HG02588 (cell line): ENCODE results near the gene AFG3L2.
"Not testable (repeated sequence)": the region's sequence is repeated elsewhere in the genome, so short reads cannot be mapped to it uniquely, and the experiment has no call there.

Experiments
- ATAC-seq: cut with Tn5 transposase; IDR thresholded peaks from one replicate; pipeline ENCODE4 v1.9.1; 2021; ENCODE audit warnings: mild to moderate bottlenecking, moderate library complexity; ENCODE audit not compliant: unreplicated experiment

The AFG3L2 gene

GRCh38 chr18:12397793-12398192, 20.8 kb upstream of the AFG3L2 start:
- no peak for ATAC-seq

DNA sequence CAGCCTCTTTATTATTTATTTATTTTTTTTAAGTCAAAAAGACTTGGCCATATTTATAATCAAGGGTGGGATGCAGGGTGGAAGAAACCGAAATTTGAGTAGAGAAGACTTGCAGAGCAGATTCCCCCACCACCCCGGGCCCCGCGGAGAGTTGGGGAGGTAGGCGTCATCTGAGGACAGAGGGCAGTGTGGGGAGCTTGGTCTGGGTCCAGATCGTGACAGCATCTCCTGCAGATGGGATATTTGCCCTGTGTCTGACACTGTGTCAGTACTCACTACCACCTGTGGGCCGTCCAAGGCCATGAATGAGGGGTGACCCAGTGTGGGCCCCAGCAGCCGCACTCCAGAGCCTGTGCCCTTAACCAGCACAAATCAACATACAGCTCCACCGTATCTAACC, 20.2 kb upstream of the AFG3L2 start:
- no peak for ATAC-seq

- ATAC-seq: no peak
Observed at GRCh38 chr18:12394428-12394827, 17.4 kb upstream of the AFG3L2 start.

DNA sequence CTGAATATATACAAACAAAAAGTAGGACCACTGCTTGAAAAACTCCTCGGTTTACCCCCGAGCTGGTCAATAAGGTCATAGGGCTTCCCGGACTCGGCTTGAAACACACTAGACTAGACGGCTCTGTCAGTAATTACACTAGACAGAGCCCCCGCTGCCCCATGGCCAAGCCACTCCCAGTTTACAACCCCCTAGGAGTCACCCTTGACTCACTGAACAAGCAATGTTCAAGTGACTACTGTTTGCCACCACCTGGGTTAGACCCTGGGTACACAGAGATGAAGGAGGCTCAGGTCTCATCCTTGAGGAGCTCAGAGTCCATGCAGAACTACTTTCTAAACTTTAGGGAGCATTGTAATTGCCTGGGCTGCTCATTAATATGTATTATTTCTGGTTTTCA, 17.0 kb upstream of the AFG3L2 start:
- ATAC-seq: no peak

DNA sequence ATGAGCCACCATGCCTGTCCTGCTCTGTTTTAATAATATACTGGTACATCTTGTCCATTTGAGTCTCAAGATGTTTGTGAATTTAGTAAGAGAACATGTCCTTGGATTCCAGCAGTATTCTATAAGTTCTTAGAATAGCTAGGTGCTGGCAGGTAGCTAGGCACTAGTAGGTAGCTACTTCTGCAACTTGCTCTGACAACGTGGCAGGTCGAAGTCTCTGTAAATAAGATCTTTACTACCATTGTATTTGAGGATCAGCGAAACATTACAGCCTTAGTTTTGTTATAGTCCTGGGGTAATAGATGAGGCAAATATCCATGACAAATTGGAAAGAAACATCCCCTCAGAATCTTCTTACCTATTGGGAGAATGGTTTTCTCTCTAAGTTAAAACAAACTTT, 16.5 kb upstream of the AFG3L2 start:
- ATAC-seq: no peak

GRCh38 chr18:12391487-12392165, 14.6 kb upstream of the AFG3L2 start:
- ATAC-seq: no peak

- no peak for ATAC-seq
Observed at GRCh38 chr18:12388442-12388841, 11.4 kb upstream of the AFG3L2 start.

DNA sequence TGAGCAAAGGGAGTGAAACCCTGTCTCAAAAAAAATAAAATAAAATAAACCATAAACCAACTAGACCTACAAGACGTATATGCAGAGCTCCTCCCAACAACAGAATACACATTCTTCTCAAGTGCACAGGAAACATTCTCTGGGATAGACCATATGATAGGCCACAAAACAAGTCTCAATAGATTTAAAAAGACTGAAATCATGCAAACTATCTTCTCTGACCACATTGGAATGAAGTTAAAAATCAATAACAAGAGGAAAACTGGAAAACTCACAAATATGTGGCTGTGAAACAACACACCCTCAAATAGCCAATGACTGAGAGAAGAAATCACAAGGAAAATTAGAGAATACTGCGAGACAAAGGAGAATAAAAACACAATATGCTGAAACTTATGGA, 7.2 kb upstream of the AFG3L2 start:
- ATAC-seq: no peak

DNA sequence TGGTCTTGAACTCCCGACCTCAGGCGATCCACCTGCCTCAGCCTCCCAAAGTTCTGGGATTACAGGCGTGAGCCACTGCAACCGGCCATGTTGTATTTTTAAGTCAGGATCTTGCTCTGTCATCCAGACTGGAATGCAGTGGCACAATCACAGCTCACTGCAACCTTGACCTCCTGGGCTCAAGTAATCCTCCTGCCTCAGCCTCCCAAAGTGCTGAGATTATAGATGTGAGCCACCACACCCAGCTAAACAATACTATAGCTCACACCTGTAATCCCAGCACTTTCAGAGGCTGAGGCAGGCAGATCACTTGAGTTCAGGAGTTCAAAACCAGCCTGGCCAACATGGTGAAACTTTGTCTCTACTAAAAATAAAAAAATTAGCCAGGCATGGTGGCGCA, 6.7 kb upstream of the AFG3L2 start:
- ATAC-seq: not testable (repeated sequence)

DNA sequence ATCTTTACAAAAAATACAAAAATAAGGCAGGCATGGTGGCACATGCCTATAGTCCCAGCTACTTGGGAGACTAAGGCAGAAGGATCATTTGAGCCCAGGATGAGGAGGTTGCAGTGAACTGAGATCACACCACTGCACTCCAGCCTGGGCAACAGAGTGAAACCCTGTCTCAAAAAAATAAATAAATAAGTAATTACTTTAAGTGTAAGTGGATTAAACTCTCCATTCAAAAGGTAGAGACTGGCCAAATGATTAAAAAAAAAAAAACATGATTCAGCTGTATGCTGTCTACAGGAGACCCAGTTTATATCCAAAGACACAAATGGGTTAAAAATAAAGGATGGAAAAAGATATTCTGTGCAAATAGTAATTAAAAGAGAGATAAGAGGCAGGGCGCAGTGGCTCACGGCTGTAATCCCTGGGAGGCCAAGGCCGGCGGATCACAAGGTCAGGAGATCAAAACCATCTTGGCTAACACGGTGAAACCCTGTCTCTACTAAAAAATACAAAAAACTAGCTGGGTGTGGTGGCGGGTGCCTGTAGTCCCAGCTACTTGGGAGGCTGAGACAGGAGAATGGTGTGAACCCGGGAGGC, 5.3 kb upstream of the AFG3L2 start:
- ATAC-seq: not testable (repeated sequence)

GRCh38 chr18:12378198-12378558, 1.2 kb upstream of the AFG3L2 start:
- not testable (repeated sequence) for ATAC-seq

GRCh38 chr18:12377556-12378197, 650 bp upstream of the AFG3L2 start:
- peak; percentile 58 for ATAC-seq

GRCh38 chr18:12376034-12376753, 833 bp downstream of the AFG3L2 start:
- no peak for ATAC-seq

DNA sequence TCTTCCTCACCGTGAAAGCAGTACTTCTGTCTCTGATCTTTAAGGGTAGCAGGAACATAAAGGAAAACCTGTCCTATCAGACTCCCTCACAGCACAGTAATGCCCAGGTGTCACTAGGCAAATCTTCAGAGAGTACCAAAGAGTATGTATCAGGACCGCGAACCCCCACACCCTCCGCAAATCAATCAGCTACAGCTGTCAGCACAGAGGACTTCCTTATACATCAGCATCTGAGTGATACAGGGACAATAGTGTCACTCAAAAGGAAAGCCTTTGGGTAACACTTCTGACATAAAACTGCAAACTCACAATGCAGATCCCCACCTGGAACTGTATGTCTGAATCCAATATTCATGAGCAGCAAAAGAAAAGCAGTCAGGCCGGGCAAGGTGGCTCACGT, 2.6 kb downstream of the AFG3L2 start:
- ATAC-seq: no peak

DNA sequence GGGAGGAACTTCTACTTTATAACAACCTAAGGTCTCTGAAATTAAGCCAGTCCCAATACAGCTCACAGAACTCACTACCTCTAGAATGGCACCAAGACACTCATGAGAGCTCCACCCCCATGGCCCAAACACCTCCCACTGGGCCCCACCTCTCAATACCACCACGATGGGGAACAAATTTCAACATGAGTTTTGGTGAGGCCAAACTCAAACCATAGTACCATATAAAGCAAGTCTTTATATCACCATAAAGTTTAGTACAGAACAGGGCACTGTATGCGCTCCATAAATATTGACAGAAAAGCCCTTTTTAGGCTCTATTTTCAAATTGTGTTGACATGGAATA, 3.3 kb downstream of the AFG3L2 start:
- ATAC-seq: no peak

- no peak for ATAC-seq
Observed at GRCh38 chr18:12373116-12373770, 3.8 kb downstream of the AFG3L2 start.

- ATAC-seq: no peak
Observed at GRCh38 chr18:12372406-12372805, 4.6 kb downstream of the AFG3L2 start.

DNA sequence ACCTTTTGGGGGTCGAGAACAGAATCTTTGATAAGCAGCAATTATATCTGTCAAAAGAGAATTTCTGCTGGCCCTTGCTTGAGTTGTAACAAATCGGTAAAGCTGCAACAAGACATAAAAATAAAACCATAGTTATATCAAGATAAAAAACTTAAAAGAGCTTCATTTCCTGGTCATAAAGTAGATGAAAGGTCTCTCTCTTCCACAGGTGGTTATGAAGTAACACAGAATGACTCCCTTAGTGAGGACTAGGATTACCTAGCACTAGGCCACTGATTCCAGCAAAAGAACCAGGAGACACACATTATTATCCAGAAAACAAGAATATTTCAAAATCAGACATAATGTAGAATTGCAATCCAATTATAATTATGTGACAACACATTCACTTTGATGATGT, 5.4 kb downstream of the AFG3L2 start:
- ATAC-seq: no peak

DNA sequence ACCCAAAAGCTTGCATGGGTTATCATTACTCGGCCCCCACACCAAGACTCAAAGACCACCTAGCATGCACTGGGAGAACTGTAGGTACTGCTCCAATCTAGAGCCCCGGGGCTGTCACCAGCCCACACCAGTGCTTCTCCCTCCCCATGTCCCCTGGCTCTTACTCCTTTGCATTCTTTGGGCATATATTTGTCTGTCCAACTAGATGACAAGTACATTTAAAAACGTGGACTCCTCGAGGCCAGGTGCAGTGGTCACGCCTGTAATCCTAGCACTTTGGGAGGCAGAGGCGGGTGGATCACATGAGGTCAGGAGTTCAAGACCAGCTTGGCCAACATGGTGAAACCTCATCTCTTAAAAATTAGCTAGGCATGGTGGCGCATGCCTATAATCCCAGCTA, 7.8 kb downstream of the AFG3L2 start:
- ATAC-seq: no peak

GRCh38 chr18:12366784-12367183, 10.2 kb downstream of the AFG3L2 start:
- no peak for ATAC-seq

- ATAC-seq: no peak
Observed at GRCh38 chr18:12366379-12366778, 10.6 kb downstream of the AFG3L2 start.
